Adrenal gland (tissue), 12 donors: ENCODE results near the gene STIM2. TPM values are rescaled to one million over a fixed set of nuclear protein-coding genes. Genes with fewer than 3 reads are reported as not detected.
A peak's percentile ranks its signal among the peaks of the same experiment; 100 is the strongest.

Experiments
- DNase-seq, 7 donors: peaks; one replicate each; pipeline ENCODE4 v3.0.0-alpha.2; 2019 to 2020
- H3K27ac ChIP-seq, 5 donors: fragments of 200-600 bp; sonication (generic) in 4 of 5; 1 replicate in 3 of 5; 2 replicates in 2 of 5; pipeline versions ENCODE4 v1.5.1 to v1.8.0; 2016 to 2020; ENCODE audit warnings: mild to moderate bottlenecking in 1 of 5
- H3K27me3 ChIP-seq: fragments of 200-600 bp; 2 replicates; pipeline ENCODE4 v1.8.0; 2021
- H3K36me3 ChIP-seq, 2 donors: fragments of 200-600 bp; replicated peaks in 1 of 2; 1 replicate in 1 of 2; 2 replicates in 1 of 2; pipeline versions ENCODE4 v1.5.1 to v1.8.0; 2018 to 2022
- H3K4me1 ChIP-seq, 2 donors: fragments of 200-600 bp; replicated peaks in 1 of 2; 1 replicate in 1 of 2; 2 replicates in 1 of 2; pipeline versions ENCODE4 v1.5.1 to v1.8.0; 2018 to 2021
- H3K4me3 ChIP-seq, 4 donors: fragments of 200-600 bp; sonication (generic) in 3 of 4; one replicate each; pipeline ENCODE4 v1.5.1; 2016 to 2018
- H3K9me3 ChIP-seq, 3 donors: fragments of 200-600 bp; sonication (generic) in 1 of 3; replicated peaks in 1 of 3; 1 replicate in 2 of 3; 2 replicates in 1 of 3; pipeline versions ENCODE4 v1.5.1 to v1.8.0; 2016 to 2021
- POLR2A ChIP-seq, 2 donors: fragments of 450-650 bp; IDR thresholded peaks; one replicate each; pipeline ENCODE4 v1.6.1; 2017; ENCODE audit warnings: antibody characterized with exemption in 2 of 2, mild to moderate bottlenecking in 2 of 2, moderate library complexity in 1 of 2
- WGBS, 4 donors: extraction: QIAGEN DNeasy Blood & Tissue Kit in 2 of 4; methylation state at CpG; one replicate each; pipeline versions ENCODE4 v1.1.5 to v1.1.7; 2013 to 2017; 5-methylcytosine and 5-hydroxymethylcytosine counted together
- intact Hi-C, 2 donors: fragments of 100-400 bp; cut with DNase I; formaldehyde crosslinking; loops; one replicate each; pipeline versions ENCODE4 v1.14.1 to v1.15.0; 2022 to 2023
- polyA plus RNA-seq, 3 donors: library from polyadenylated mRNA; stranded (reverse); fragments of 200-250 nt in 2 of 3; fragments of 350-450 nt in 1 of 3; fragmentation: Illumina TruSeq in 1 of 3; extraction: RNeasy Lipid Tissue Mini Kit (QIAGEN cat#74804) in 1 of 3; gene quantifications; one replicate each; pipeline ENCODE4 v1.2.3, GENCODE V29; 2013 to 2014
- total RNA-seq, 9 donors: library from RNA; depleted of rRNA in 4 of 9; stranded (reverse); fragments of >200 nt in 4 of 9; fragments of 120-200 nt in 1 of 9; fragmentation: NEBNext Ultra II Directional in 1 of 9; extraction: Animal tissue kit (Norgen Biotek cat#: 25700) in 1 of 9; gene quantifications; one replicate each; pipeline versions ENCODE4 v1.1.0 to v1.2.4, GENCODE V29; 2013 to 2023
- TF ChIP-seq, protein P1 (sequence below), 6 experiments: fragments of 450-650 bp in 4 of 6; fragments of 200-600 bp in 2 of 6; sonication (generic) in 1 of 6; IDR thresholded peaks; 1 replicate in 5 of 6; 2 replicates in 1 of 6; pipeline versions ENCODE4 v1.5.1 to v1.8.0; 2016 to 2021; ENCODE audit warnings: antibody characterized with exemption in 6 of 6, mild to moderate bottlenecking in 2 of 6, moderate library complexity in 1 of 6
- donor health status: healthy with polysubstance abuse.
- donor health status: Bipolar disorder and iron deficiency.
- donor health status: DM: yes; HTN: yes; CAD: no.
- donor health status: DM: no; HTN: no; CAD: no.
- donor health status: DM: no; HTN: no; CAD: no.
- donor health status: DM: yes; HTN: yes; CAD: no.

The STIM2 gene
- total and polyA plus RNA-seq, 12 donors: 7.5 to 30.4 (median 14.9) TPM

DNA sequence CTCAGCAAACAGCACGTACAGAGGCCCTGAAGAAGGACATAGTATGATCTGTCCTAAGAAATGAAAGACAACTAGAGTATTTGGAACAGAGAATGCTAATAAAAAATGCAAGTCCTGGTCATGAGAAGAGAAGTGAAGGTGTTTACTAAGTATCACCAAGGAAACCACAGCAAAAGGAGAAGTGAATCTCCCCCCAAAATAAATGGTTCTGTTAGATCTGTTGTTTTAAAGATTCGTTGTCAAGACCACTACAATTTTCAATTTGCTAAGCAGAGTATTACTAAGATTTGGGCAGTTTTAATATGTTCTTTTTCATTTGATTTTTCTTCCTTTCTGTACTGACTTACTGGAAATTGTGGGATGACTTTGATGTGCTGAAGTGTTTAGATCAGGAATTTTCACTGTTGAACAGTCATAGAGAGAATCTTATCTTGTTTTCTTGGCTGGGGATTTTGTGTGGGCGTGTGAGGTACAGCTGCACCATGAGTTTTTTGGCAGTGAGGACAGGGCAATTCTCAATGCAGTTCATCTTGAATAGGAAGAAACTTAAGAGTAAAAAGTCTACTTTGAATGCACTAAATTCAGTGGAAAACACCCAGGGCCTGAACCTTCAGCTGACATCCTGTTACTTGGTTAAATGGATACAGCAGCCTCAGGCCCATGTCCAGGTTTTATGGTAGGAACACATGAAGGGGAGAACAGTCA lies 132.2 kb downstream of the STIM2 start:
- H3K9me3 ChIP-seq: no peaks in the 10 kb centered on the region
- 44 to 55% (median 50%) methylated on average over 3 of the region's 3 CpGs for WGBS, 4 donors
- no peaks in the 10 kb centered on the region for H3K27me3 ChIP-seq
- H3K36me3 ChIP-seq: no peaks in the 10 kb centered on the region
- intact Hi-C loops: no loop called here
- DNase-seq: peak; percentile 20 to 82 (median 63)
- H3K4me1 ChIP-seq: peaks cover 0 to 23% of the 10 kb centered on the region in 2 donors
- H3K27ac ChIP-seq: peak overlapping the region in 2 of 5 donors; percentile 11 to 53
- no peak overlapping the region for H3K4me3 ChIP-seq
- TF ChIP-seq, protein P1, sequence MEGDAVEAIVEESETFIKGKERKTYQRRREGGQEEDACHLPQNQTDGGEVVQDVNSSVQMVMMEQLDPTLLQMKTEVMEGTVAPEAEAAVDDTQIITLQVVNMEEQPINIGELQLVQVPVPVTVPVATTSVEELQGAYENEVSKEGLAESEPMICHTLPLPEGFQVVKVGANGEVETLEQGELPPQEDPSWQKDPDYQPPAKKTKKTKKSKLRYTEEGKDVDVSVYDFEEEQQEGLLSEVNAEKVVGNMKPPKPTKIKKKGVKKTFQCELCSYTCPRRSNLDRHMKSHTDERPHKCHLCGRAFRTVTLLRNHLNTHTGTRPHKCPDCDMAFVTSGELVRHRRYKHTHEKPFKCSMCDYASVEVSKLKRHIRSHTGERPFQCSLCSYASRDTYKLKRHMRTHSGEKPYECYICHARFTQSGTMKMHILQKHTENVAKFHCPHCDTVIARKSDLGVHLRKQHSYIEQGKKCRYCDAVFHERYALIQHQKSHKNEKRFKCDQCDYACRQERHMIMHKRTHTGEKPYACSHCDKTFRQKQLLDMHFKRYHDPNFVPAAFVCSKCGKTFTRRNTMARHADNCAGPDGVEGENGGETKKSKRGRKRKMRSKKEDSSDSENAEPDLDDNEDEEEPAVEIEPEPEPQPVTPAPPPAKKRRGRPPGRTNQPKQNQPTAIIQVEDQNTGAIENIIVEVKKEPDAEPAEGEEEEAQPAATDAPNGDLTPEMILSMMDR (IDR thresholded peaks at IDR 0.05): no peak
- TF ChIP-seq POLR2A (IDR thresholded peaks at IDR 0.05): no peak

DNA sequence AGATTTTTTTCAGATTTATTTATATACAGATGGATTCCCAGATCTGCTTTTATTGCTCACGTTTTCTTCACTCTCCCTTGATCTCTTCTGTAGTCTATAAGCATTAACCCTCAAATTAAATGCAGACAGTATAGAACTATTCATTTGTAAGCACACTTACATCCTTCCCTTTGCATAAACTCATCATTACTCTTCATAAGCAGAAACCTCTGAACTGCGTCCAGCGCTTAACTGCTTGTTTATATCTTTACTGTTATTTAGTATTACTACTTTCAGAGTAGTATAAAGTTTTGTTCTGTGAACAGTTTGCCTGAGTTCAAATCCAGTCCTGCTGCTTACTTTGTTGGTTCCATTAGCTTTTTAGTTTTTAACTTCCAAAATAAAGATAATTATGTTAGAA lies 132.9 kb downstream of the STIM2 start:
- WGBS, 4 donors: 72 to 79% (median 75%) methylated on average over 3 of the region's 3 CpGs
- H3K27me3 ChIP-seq: no peaks in the 10 kb centered on the region
- H3K9me3 ChIP-seq: no peaks in the 10 kb centered on the region
- H3K4me1 ChIP-seq: peaks cover 0 to 23% of the 10 kb centered on the region in 2 donors
- H3K4me3 ChIP-seq: no peak overlapping the region
- no peak overlapping the region for H3K27ac ChIP-seq
- H3K36me3 ChIP-seq: no peaks in the 10 kb centered on the region
- intact Hi-C loops: no loop called here
- DNase-seq: no peak
- TF ChIP-seq, protein P1 (IDR thresholded peaks at IDR 0.05): no peak
- TF ChIP-seq POLR2A (IDR thresholded peaks at IDR 0.05): no peak

DNA sequence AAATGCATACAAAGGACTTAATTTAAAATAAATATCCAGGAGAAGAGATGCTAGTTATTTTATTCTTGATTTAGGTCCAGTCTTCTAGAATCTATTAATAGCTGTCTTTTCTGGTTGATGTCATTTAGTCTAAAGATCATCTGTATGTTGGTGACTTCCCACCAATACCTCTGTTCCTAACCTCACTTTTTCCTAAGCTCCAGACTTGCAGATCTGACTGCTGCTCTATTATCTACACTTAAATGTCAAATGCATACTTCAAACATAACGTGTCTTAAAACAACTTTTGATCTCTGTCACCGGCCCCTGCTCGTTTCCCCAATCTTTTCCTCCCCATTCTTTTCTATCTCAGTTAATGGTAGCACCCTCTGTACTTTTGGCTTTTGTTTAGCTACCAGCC lies 133.3 kb downstream of the STIM2 start:
- peaks cover 0 to 23% of the 10 kb centered on the region in 2 donors for H3K4me1 ChIP-seq
- H3K36me3 ChIP-seq: no peaks in the 10 kb centered on the region
- WGBS, 4 donors: 81 to 90% (median 86%) methylated on average over 3 of the region's 3 CpGs
- TF ChIP-seq, protein P1 (IDR thresholded peaks at IDR 0.05): no peak
- TF ChIP-seq POLR2A (IDR thresholded peaks at IDR 0.05): no peak
- H3K27me3 ChIP-seq: no peaks in the 10 kb centered on the region
- intact Hi-C loops: no loop called here
- DNase-seq: no peak
- no peak overlapping the region for H3K4me3 ChIP-seq
- H3K9me3 ChIP-seq: no peaks in the 10 kb centered on the region
- no peak overlapping the region for H3K27ac ChIP-seq

DNA sequence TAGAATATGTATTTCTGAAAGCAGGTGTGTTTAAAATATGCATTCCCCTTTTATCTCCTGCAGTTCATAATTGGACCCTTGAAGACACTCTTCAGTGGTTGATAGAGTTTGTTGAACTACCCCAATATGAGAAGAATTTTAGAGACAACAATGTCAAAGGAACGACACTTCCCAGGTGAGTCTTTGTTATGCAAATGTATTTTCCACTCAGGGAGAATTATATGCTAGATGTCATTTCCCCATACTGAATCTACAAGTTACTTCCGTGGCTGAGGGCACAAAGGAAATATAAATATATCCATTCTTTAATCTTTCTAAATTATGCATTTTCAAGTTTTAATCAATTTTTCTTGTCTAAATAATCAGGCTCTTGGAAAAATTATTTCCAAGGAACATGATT lies 134.7 kb downstream of the STIM2 start:
- WGBS, 4 donors: 88 to 94% (median 92%) methylated on average over 2 of the region's 2 CpGs
- no peak overlapping the region for H3K27ac ChIP-seq
- H3K4me3 ChIP-seq: no peak overlapping the region
- H3K9me3 ChIP-seq: no peaks in the 10 kb centered on the region
- H3K27me3 ChIP-seq: no peaks in the 10 kb centered on the region
- DNase-seq: no peak
- no peaks in the 10 kb centered on the region for H3K36me3 ChIP-seq
- no peak for TF ChIP-seq POLR2A (IDR thresholded peaks at IDR 0.05)
- TF ChIP-seq, protein P1 (IDR thresholded peaks at IDR 0.05): no peak
- H3K4me1 ChIP-seq: peaks cover 0 to 23% of the 10 kb centered on the region in 2 donors
- intact Hi-C loops: no loop called here
